ENCODE results near the gene SNTG2. TPM values are rescaled to one million over a fixed set of nuclear protein-coding genes. Genes with fewer than 3 reads are reported as not detected.

Gene SNTG2
- total and polyA plus RNA-seq, 10 of the 15 experiments (the other 5 are each of a cell fraction or from before 2014, with no cell fraction given): not detected

DNA sequence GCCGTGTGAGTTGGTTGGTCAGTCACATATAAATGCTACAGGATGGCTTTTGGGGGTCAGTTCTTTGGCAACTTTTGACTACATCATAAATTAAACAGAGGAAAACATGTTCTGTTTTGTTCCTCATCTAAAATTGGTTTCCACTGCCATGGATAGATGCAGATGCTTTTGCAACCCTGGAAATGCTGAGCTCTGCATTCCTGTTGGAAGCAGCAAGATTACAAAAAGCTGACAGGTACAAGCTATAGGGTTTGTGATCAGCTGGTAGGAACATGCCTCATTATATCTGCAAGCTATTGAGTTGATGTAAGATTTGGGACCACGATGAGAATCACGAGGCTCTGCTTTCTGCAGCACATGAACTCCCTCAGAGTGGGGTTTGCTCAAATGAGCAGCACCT is 255.2 kb downstream of the SNTG2 start:
- no peaks in the 10 kb centered on the region for H4K20me1 ChIP-seq (ENCODE audit: control insufficient read depth, insufficient read depth)
- ChIA-PET SMC1A (ENCODE audit: uncharacterized antibody, unreplicated experiment) (no interaction called here), POLR2A (no interaction called here), RAD21 (ENCODE audit: unreplicated experiment) (no interaction called here), CTCF (no interaction called here)
- ATAC-seq: no peak
- H3K4me2 ChIP-seq (ENCODE audit: control insufficient read depth, insufficient read depth): no peak overlapping the region
- TF ChIP-seq ZNF592 (IDR thresholded peaks at IDR 0.05): no peak
- TF ChIP-seq GATAD2B (conservative IDR thresholded peaks at IDR 0.05; ENCODE audit: low read depth): no peak
- no peak for TF ChIP-seq PAX8 (IDR thresholded peaks at IDR 0.05)
- TF ChIP-seq MXI1 (IDR thresholded peaks at IDR 0.05; ENCODE audit: low read depth, low read length): no peak
- no peak for TF ChIP-seq MEF2A (IDR thresholded peaks at IDR 0.05; ENCODE audit: insufficient read depth, low read depth, low read length)
- TF ChIP-seq CBFB (IDR thresholded peaks at IDR 0.05; ENCODE audit: low read depth): no peak
- no peak for TF ChIP-seq FOXK2 (IDR thresholded peaks at IDR 0.05)
- TF ChIP-seq RELB (IDR thresholded peaks at IDR 0.05; ENCODE audit: low read depth): no peak
- TF ChIP-seq BRCA1 (IDR thresholded peaks at IDR 0.05; ENCODE audit: low read depth, low read length): no peak
- no peak overlapping the region for H3K27ac ChIP-seq (ENCODE audit: control insufficient read depth, insufficient read depth)
- no peaks in the 10 kb centered on the region for H3K36me3 ChIP-seq (ENCODE audit: control insufficient read depth in 2 of 2, insufficient read depth in 2 of 2, low read length in 1 of 2)
- no peaks in the 10 kb centered on the region for H3K9me3 ChIP-seq (replicated peaks; ENCODE audit: control insufficient read depth, insufficient read depth, low read length)
- FAIRE-seq: no peak
- in situ Hi-C loops (cut with MboI): no loop called here
- intact Hi-C loops (cut with micrococcal nuclease; ENCODE audit: unreplicated experiment): no loop called here
- no peak overlapping the region for H3K9ac ChIP-seq (ENCODE audit: control insufficient read depth, insufficient read depth, low read length)
- no peak overlapping the region for H2AFZ ChIP-seq (ENCODE audit: control insufficient read depth, low read depth, low read length)
- DNase-seq (ENCODE audit: low read depth, low spot score): no peak
- no peaks in the 10 kb centered on the region for H3K79me2 ChIP-seq (ENCODE audit: control insufficient read depth, insufficient read depth, low read length)
- no peaks in the 10 kb centered on the region for H3K4me1 ChIP-seq (ENCODE audit: control insufficient read depth, insufficient read depth, low read length)
- BruUV-seq (replicated peaks): no TSS peak
- 3% methylated on average over 3 of the region's 3 CpGs for WGBS (ENCODE audit: insufficient coverage, insufficient replicate concordance, low lambda C conversion rate, missing lambda C conversion rate)
- H3K4me3 ChIP-seq: no peak overlapping the region
- no peaks in the 10 kb centered on the region for H3K27me3 ChIP-seq (replicated peaks in 1 of 2; ENCODE audit: control insufficient read depth in 2 of 2, insufficient read depth in 2 of 2, low read length in 1 of 2)
